ENCODE data around the gene ENTPD1. TPM values are rescaled to one million over a fixed set of nuclear protein-coding genes. Genes with fewer than 3 reads are reported as not detected.
"Not testable (repeated sequence)": the region's sequence is repeated elsewhere in the genome, so short reads cannot be mapped to it uniquely, and the experiment has no call there.

Gene ENTPD1
- total RNA-seq, 1 experiment from 2014 or later, result 0.37 TPM

DNA sequence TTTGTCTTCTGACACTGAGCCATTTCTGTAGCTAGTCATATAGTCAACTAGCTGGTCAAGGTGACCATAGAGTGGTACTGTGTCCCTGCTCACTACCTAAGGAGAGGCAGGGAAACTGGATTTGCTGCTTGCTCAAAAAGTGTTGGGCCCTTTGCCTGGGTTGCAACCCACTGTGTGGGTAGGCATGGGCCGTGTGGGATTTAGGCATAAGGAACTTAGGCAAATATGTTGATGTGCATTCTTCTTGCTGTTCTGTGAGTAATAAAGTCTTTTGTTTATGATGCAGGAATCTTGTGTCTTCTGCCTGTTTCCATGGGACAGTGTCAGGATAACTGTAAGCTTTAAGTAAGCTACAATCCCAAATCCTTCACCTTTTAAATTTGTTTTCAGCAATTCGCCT lies 39.1 kb upstream of the ENTPD1 start:
- ATAC-seq, result no peak
- no peak overlapping the region for H3K4me3 ChIP-seq (replicated peaks in 1 of 2; ENCODE audit: low read depth in 1 of 2, low read length in 2 of 2)
- H3K4me1 ChIP-seq (ENCODE audit: control insufficient read depth in 1 of 2, insufficient read depth in 2 of 2, low read length in 2 of 2), result no peaks in the 10 kb centered on the region
- H2AFZ ChIP-seq (ENCODE audit: low read depth, low read length, poor library complexity, severe bottlenecking), result no peak overlapping the region
- POLR2A ChIA-PET, result no interaction called here
- H3K9me2 ChIP-seq (ENCODE audit: insufficient read depth), result no peaks in the 10 kb centered on the region
- no peaks in the 10 kb centered on the region for H3K79me2 ChIP-seq (ENCODE audit: insufficient read depth, low read length)
- intact Hi-C loops (cut with micrococcal nuclease), result no loop called here
- H4K20me1 ChIP-seq (ENCODE audit: insufficient read depth), result no peaks in the 10 kb centered on the region
- RAD21 ChIA-PET (ENCODE audit: low non-redundant PET in 1 of 2, low total read pairs in 2 of 2, uncharacterized antibody in 2 of 2, unreplicated experiment in 2 of 2), result no interaction called here
- no peak for TF ChIP-seq SIN3A (IDR thresholded peaks at IDR 0.05; ENCODE audit: low read depth)
- TF ChIP-seq, protein P1, sequence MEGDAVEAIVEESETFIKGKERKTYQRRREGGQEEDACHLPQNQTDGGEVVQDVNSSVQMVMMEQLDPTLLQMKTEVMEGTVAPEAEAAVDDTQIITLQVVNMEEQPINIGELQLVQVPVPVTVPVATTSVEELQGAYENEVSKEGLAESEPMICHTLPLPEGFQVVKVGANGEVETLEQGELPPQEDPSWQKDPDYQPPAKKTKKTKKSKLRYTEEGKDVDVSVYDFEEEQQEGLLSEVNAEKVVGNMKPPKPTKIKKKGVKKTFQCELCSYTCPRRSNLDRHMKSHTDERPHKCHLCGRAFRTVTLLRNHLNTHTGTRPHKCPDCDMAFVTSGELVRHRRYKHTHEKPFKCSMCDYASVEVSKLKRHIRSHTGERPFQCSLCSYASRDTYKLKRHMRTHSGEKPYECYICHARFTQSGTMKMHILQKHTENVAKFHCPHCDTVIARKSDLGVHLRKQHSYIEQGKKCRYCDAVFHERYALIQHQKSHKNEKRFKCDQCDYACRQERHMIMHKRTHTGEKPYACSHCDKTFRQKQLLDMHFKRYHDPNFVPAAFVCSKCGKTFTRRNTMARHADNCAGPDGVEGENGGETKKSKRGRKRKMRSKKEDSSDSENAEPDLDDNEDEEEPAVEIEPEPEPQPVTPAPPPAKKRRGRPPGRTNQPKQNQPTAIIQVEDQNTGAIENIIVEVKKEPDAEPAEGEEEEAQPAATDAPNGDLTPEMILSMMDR (IDR thresholded peaks at IDR 0.05 in 2 of 3, conservative IDR thresholded peaks at IDR 0.05 in 1 of 3; ENCODE audit: borderline replicate concordance in 1 of 3, insufficient read depth in 1 of 3, low read depth in 2 of 3, low read length in 2 of 3), result no peak
- no peaks in the 10 kb centered on the region for H3K36me3 ChIP-seq (ENCODE audit: control insufficient read depth in 1 of 2, insufficient read depth in 2 of 2, low read length in 2 of 2)
- BruUV-seq (replicated peaks), result no TSS peak
- no peaks in the 10 kb centered on the region for H3K9me3 ChIP-seq (ENCODE audit: control insufficient read depth in 1 of 2, insufficient read depth in 1 of 2, low read depth in 1 of 2, low read length in 2 of 2)
- no peaks in the 10 kb centered on the region for H3K27me3 ChIP-seq (ENCODE audit: insufficient read depth, low read length)
- no peak for DNase-seq (ENCODE audit: low read depth, low spot score)
- CTCF ChIA-PET, result no interaction called here
- H3K4me2 ChIP-seq (ENCODE audit: low read length), result no peak overlapping the region
- no peak overlapping the region for H3K9ac ChIP-seq (ENCODE audit: low read length)
- H3K27ac ChIP-seq (ENCODE audit: low read depth, low read length), result no peak overlapping the region

DNA sequence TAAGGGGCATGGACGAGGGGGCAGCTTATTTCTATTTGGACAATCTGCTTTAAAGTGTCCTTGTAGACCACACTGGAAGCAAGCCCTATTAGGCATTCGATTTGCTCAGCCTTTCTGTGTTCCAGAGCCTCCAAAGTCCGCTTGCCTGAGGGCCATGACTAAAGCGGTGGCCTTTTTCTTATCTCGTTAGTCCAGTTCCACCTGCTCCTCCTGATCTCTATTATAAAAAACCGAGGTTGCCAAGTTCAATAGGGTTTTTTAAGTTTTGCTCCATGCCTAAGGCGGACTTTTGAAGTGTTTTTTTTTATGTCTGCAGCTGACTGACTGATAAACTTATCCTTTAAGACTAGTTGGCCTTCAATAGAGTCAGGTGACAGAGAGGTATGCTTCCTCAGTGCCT lies 35.2 kb upstream of the ENTPD1 start:
- RAD21 ChIA-PET (ENCODE audit: low non-redundant PET in 1 of 2, low total read pairs in 2 of 2, uncharacterized antibody in 2 of 2, unreplicated experiment in 2 of 2); H2AFZ ChIP-seq (ENCODE audit: low read depth, low read length, poor library complexity, severe bottlenecking); H3K9me2 ChIP-seq (ENCODE audit: insufficient read depth); H3K9me3 ChIP-seq (ENCODE audit: control insufficient read depth in 1 of 2, insufficient read depth in 1 of 2, low read depth in 1 of 2, low read length in 2 of 2); H3K27ac ChIP-seq (ENCODE audit: low read depth, low read length); H4K20me1 ChIP-seq (ENCODE audit: insufficient read depth); H3K79me2 ChIP-seq (ENCODE audit: insufficient read depth, low read length); H3K27me3 ChIP-seq (ENCODE audit: insufficient read depth, low read length); DNase-seq (ENCODE audit: low read depth, low spot score); CTCF ChIA-PET; POLR2A ChIA-PET; H3K4me3 ChIP-seq (replicated peaks in 1 of 2; ENCODE audit: low read depth in 1 of 2, low read length in 2 of 2); H3K9ac ChIP-seq (ENCODE audit: low read length); H3K4me1 ChIP-seq (ENCODE audit: control insufficient read depth in 1 of 2, insufficient read depth in 2 of 2, low read length in 2 of 2); intact Hi-C loops (cut with micrococcal nuclease); H3K4me2 ChIP-seq (ENCODE audit: low read length); ATAC-seq; BruUV-seq (replicated peaks); H3K36me3 ChIP-seq (ENCODE audit: control insufficient read depth in 1 of 2, insufficient read depth in 2 of 2, low read length in 2 of 2): not testable (repeated sequence)

DNA sequence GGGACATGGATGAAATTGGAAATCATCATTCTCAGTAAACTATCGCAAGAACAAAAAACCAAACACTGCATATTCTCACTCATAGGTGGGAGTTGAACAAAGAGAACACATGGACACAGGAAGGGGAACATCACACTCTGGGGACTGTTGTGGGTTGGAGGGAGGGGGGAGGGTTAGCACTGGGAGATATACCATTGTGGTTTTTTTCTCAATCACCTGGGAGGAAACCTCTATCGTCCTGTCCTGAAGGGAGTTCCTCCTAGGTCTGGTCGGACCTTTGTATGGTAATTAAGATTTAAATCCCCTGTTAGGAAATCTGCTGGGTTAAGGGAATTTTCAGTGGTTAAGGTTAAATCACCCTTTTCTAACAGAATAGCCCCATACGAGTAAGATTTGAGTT lies 33.5 kb upstream of the ENTPD1 start:
- H3K36me3 ChIP-seq (ENCODE audit: control insufficient read depth in 1 of 2, insufficient read depth in 2 of 2, low read length in 2 of 2); H3K9me3 ChIP-seq (ENCODE audit: control insufficient read depth in 1 of 2, insufficient read depth in 1 of 2, low read depth in 1 of 2, low read length in 2 of 2); ATAC-seq; H2AFZ ChIP-seq (ENCODE audit: low read depth, low read length, poor library complexity, severe bottlenecking); H3K9me2 ChIP-seq (ENCODE audit: insufficient read depth); intact Hi-C loops (cut with micrococcal nuclease); H4K20me1 ChIP-seq (ENCODE audit: insufficient read depth); CTCF ChIA-PET; POLR2A ChIA-PET; DNase-seq (ENCODE audit: low read depth, low spot score); H3K4me3 ChIP-seq (replicated peaks in 1 of 2; ENCODE audit: low read depth in 1 of 2, low read length in 2 of 2); RAD21 ChIA-PET (ENCODE audit: low non-redundant PET in 1 of 2, low total read pairs in 2 of 2, uncharacterized antibody in 2 of 2, unreplicated experiment in 2 of 2); H3K9ac ChIP-seq (ENCODE audit: low read length); H3K27ac ChIP-seq (ENCODE audit: low read depth, low read length); H3K4me2 ChIP-seq (ENCODE audit: low read length); BruUV-seq (replicated peaks); H3K79me2 ChIP-seq (ENCODE audit: insufficient read depth, low read length); H3K4me1 ChIP-seq (ENCODE audit: control insufficient read depth in 1 of 2, insufficient read depth in 2 of 2, low read length in 2 of 2); H3K27me3 ChIP-seq (ENCODE audit: insufficient read depth, low read length): not testable (repeated sequence)
